Measurements from ENCODE around the gene GEN1. TPM values are rescaled to one million over a fixed set of nuclear protein-coding genes. Genes with fewer than 3 reads are reported as not detected.

GEN1 gene
- total RNA-seq, 1 donor from 2014 or later, result 30.9 TPM

Other genes with a start within 250 kb of the GEN1 start
- gene RAD51AP2, start 235.7 kb upstream of the GEN1 start, total RNA-seq, result not detected in 2 replicates
- gene VSNL1, start 213.4 kb upstream of the GEN1 start, total RNA-seq, result not detected in 2 replicates
- 31.4 and 34.9 TPM in 2 replicates for gene SMC6, start 328 bp upstream of the GEN1 start, total RNA-seq
- gene MSGN1, start 62.3 kb downstream of the GEN1 start, total RNA-seq, result not detected in 2 replicates
- not detected in 2 replicates for gene KCNS3, start 124.5 kb downstream of the GEN1 start, total RNA-seq